GM23338 (cell line): ENCODE data around the gene CACNA2D3. TPM values are rescaled to one million over a fixed set of nuclear protein-coding genes. Genes with fewer than 3 reads are reported as not detected.

Experiments used
- ATAC-seq: fragments of 200-7000 bp; cut with Tn5 transposase; 3 replicates; pipeline ENCODE4 v1.9.1; 2020
- DNase-seq: peaks from one replicate; pipeline ENCODE4 v3.0.0-alpha.2; 2015; ENCODE audit warnings: low spot score
- H2AFZ ChIP-seq: fragments of 200-600 bp; sonication (generic); 2 replicates; pipeline ENCODE4 v1.8.0; 2016; ENCODE audit warnings: antibody characterized with exemption, mild to moderate bottlenecking, moderate library complexity
- H3F3A ChIP-seq: fragments of 200-600 bp; sonication (generic); replicated peaks from 2 replicates; pipeline ENCODE4 v1.8.0; 2017; ENCODE audit warnings: antibody characterized with exemption, mixed run types, low read depth
- H3K27ac ChIP-seq: fragments of 200-600 bp; sonication (generic); 2 replicates; pipeline ENCODE4 v1.6.1; 2016; ENCODE audit warnings: low read depth
- H3K27me3 ChIP-seq: fragments of 200-600 bp; sonication (generic); 2 replicates; pipeline ENCODE4 v1.8.0; 2016; ENCODE audit warnings: mild to moderate bottlenecking, mixed run types, moderate library complexity; ENCODE audit not compliant: insufficient read depth
- H3K36me3 ChIP-seq: fragments of 200-600 bp; sonication (generic); 2 replicates; pipeline ENCODE4 v1.8.0; 2016; ENCODE audit warnings: mild to moderate bottlenecking; ENCODE audit not compliant: insufficient read depth
- H3K4me1 ChIP-seq: fragments of 200-600 bp; sonication (generic); 2 replicates; pipeline ENCODE4 v1.8.0; 2016; ENCODE audit warnings: mild to moderate bottlenecking, moderate library complexity; ENCODE audit not compliant: insufficient read depth
- H3K4me2 ChIP-seq: fragments of 200-600 bp; sonication (generic); 2 replicates; pipeline ENCODE4 v1.7.1; 2017; ENCODE audit warnings: mixed run types
- H3K4me3 ChIP-seq: fragments of 200-600 bp; sonication (generic); 2 replicates; pipeline ENCODE4 v1.6.1; 2016; ENCODE audit warnings: mixed run types
- H3K79me2 ChIP-seq: fragments of 200-600 bp; sonication (generic); replicated peaks from 2 replicates; pipeline ENCODE4 v1.8.0; 2017; ENCODE audit warnings: mild to moderate bottlenecking; ENCODE audit not compliant: insufficient read depth
- H3K9me2 ChIP-seq: fragments of 200-600 bp; sonication (generic); 2 replicates; pipeline ENCODE4 v1.8.0; 2017; ENCODE audit not compliant: insufficient read depth
- H4K20me1 ChIP-seq: fragments of 200-600 bp; sonication (generic); replicated peaks from 2 replicates; pipeline ENCODE4 v1.8.0; 2017; ENCODE audit warnings: mild to moderate bottlenecking; ENCODE audit not compliant: insufficient read depth
- H3K27ac Mint-ChIP-seq: 2 replicates; pipeline ENCODE4 v1.8.0; 2020; ENCODE audit warnings: inconsistent platforms, mild to moderate bottlenecking, moderate library complexity, mixed read lengths
- H3K27me3 Mint-ChIP-seq: 3 replicates; pipeline ENCODE4 v1.8.0; 2022; ENCODE audit warnings: low read depth, mild to moderate bottlenecking, moderate library complexity, mixed read lengths, inconsistent platforms; ENCODE audit not compliant: insufficient read depth, poor library complexity
- H3K36me3 Mint-ChIP-seq: 3 replicates; pipeline ENCODE4 v1.8.0; 2021; ENCODE audit warnings: low read depth, mild to moderate bottlenecking, inconsistent platforms, moderate library complexity, mixed read lengths
- H3K4me1 Mint-ChIP-seq: 3 replicates; pipeline ENCODE4 v1.8.0; 2020; ENCODE audit warnings: mild to moderate bottlenecking, inconsistent platforms, mixed read lengths
- H3K4me3 Mint-ChIP-seq: 3 replicates; pipeline ENCODE4 v1.8.0; 2021; ENCODE audit warnings: moderate library complexity, mild to moderate bottlenecking, inconsistent platforms, mixed read lengths
- H3K9me3 Mint-ChIP-seq: 3 replicates; pipeline ENCODE4 v1.8.0; 2020; ENCODE audit warnings: moderate library complexity, mild to moderate bottlenecking, inconsistent platforms, mixed read lengths
- CREB1 ChIP-seq: fragments of 250-450 bp; sonication (Bioruptor Pico); IDR thresholded peaks from 2 replicates; pipeline ENCODE4 v1.5.0; 2020; ENCODE audit warnings: low read depth, mild to moderate bottlenecking, moderate library complexity
- CTCF ChIP-seq, 2 experiments: fragments of 200-600 bp in 1 of 2; sonication (generic) in 1 of 2; conservative IDR thresholded peaks; 2 replicates each; pipeline versions ENCODE4 v1.5.1 to v1.6.1; 2016 to 2017; ENCODE audit warnings: antibody characterized with exemption in 2 of 2, low read depth in 2 of 2, mild to moderate bottlenecking in 2 of 2, moderate library complexity in 1 of 2
- ETS1 ChIP-seq: IDR thresholded peaks from 2 replicates; pipeline ENCODE4 v1.6.1; 2016; ENCODE audit warnings: antibody characterized with exemption
- EZH2 ChIP-seq: fragments of 200-600 bp; sonication (generic); IDR thresholded peaks from one replicate; pipeline ENCODE4 v1.8.0; 2017; ENCODE audit warnings: antibody characterized with exemption, mild to moderate bottlenecking, low read depth; ENCODE audit not compliant: unreplicated experiment
- EZH2phosphoT487 ChIP-seq: fragments of 200-600 bp; sonication (generic); IDR thresholded peaks from one replicate; pipeline ENCODE4 v1.8.1; 2018; ENCODE audit warnings: antibody characterized with exemption; ENCODE audit not compliant: unreplicated experiment
- JUNB ChIP-seq: IDR thresholded peaks from one replicate; pipeline ENCODE4 v1.6.1; 2016; ENCODE audit warnings: antibody characterized with exemption; ENCODE audit not compliant: unreplicated experiment
- NANOG ChIP-seq: IDR thresholded peaks from 2 replicates; pipeline ENCODE4 v1.6.1; 2016; ENCODE audit warnings: antibody characterized with exemption, borderline replicate concordance
- POLR2AphosphoS5 ChIP-seq: IDR thresholded peaks from 2 replicates; pipeline ENCODE4 v1.6.1; 2016; ENCODE audit warnings: antibody characterized with exemption, low read depth
- REST ChIP-seq: IDR thresholded peaks from one replicate; pipeline ENCODE4 v1.6.1; 2018; ENCODE audit warnings: antibody characterized with exemption; ENCODE audit not compliant: unreplicated experiment
- STAT1 ChIP-seq: IDR thresholded peaks from one replicate; pipeline ENCODE4 v1.6.1; 2016; ENCODE audit warnings: antibody characterized with exemption; ENCODE audit not compliant: unreplicated experiment
- ZNF114 ChIP-seq: fragments of 250-450 bp; sonication (Bioruptor Pico); IDR thresholded peaks from 2 replicates; pipeline ENCODE4 v1.5.0; 2020; ENCODE audit warnings: mild to moderate bottlenecking, moderate library complexity
- ZNF331 ChIP-seq: fragments of 250-450 bp; sonication (Bioruptor Pico); IDR thresholded peaks from 2 replicates; pipeline ENCODE4 v1.5.0; 2020; ENCODE audit warnings: low read depth, mild to moderate bottlenecking, moderate library complexity
- ZNF462 ChIP-seq: fragments of 250-450 bp; sonication (Bioruptor Pico); IDR thresholded peaks from 2 replicates; pipeline ENCODE4 v1.5.0; 2020; ENCODE audit warnings: mild to moderate bottlenecking, moderate library complexity
- polyA plus RNA-seq: library from polyadenylated mRNA; unstranded; fragments of >200 nt; fragmentation: Nextera tagmentation; extraction: Ambion mirVana; gene quantifications from 2 replicates; pipeline ENCODE4 v1.2.1, GENCODE V29; 2016
- total RNA-seq: library from RNA; depleted of rRNA; stranded (reverse); fragments of >200 nt; shearing (Covaris generic); gene quantifications from 2 replicates; pipeline ENCODE4 v1.2.3, GENCODE V29; 2014

The CACNA2D3 gene
- total and polyA plus RNA-seq, 2 experiments from 2014 or later: 2.2 to 2.3 TPM

GRCh38 chr3:54169524-54169923, 47.2 kb downstream of the CACNA2D3 start:
- Histone ChIP-seq H4K20me1 (0 out of 2 replicates have a peak, but pooled peaks cover 3% of the 10 kb centered on the region), H3F3A (no peaks in the 10 kb centered on the region), H3K27ac (no peak overlapping the region), H3K4me3 (no peak overlapping the region), H3K4me1 (0 out of 2 replicates have a peak, but pooled peaks cover 9% of the 10 kb centered on the region), H3K4me2 (no peak overlapping the region), H3K36me3 (no peaks in the 10 kb centered on the region), H3K79me2 (no peaks in the 10 kb centered on the region), H2AFZ (no peak overlapping the region), H3K27me3 (no peaks in the 10 kb centered on the region), H3K9me2 (peaks cover 14% of the 10 kb centered on the region)
- no peaks in the 10 kb centered on the region for H3K9me3 Mint-ChIP-seq
- no peak overlapping the region for H3K4me3 Mint-ChIP-seq
- no peak overlapping the region for H3K27ac Mint-ChIP-seq
- no peak for ATAC-seq
- no peak for DNase-seq
- TF ChIP-seq ZNF114 (CRISPR knock-in tag) (no peak), CTCF (conservative IDR thresholded peaks at IDR 0.05; ENCODE audit: low read depth in 2 of 2) (no peak), POLR2AphosphoS5 (no peak), CREB1 (no peak), JUNB (no peak), NANOG (no peak), EZH2 (no peak), ZNF331 (CRISPR knock-in tag) (no peak), EZH2phosphoT487 (no peak), ETS1 (no peak), ZNF462 (no peak), STAT1 (no peak), REST (no peak)
- H3K27me3 Mint-ChIP-seq: no peaks in the 10 kb centered on the region
- H3K4me1 Mint-ChIP-seq: peaks cover 11% of the 10 kb centered on the region
- H3K36me3 Mint-ChIP-seq: no peaks in the 10 kb centered on the region
